Testis (tissue), 2 donors: Measurements from ENCODE around the gene GREB1.

Experiments used
- POLR2A ChIP-seq: fragments of 450-650 bp; IDR thresholded peaks from one replicate; pipeline ENCODE4 v1.6.1; 2017; ENCODE audit warnings: antibody characterized with exemption, mild to moderate bottlenecking, moderate library complexity
- TF ChIP-seq, protein P1 (sequence below), 3 experiments: fragments of 450-650 bp in 2 of 3; fragments of 200-600 bp in 1 of 3; sonication (generic) in 1 of 3; IDR thresholded peaks; one replicate each; pipeline ENCODE4 v1.5.1; 2016 to 2019; ENCODE audit warnings: antibody characterized with exemption in 3 of 3, mild to moderate bottlenecking in 2 of 3, moderate library complexity in 1 of 3

DNA sequence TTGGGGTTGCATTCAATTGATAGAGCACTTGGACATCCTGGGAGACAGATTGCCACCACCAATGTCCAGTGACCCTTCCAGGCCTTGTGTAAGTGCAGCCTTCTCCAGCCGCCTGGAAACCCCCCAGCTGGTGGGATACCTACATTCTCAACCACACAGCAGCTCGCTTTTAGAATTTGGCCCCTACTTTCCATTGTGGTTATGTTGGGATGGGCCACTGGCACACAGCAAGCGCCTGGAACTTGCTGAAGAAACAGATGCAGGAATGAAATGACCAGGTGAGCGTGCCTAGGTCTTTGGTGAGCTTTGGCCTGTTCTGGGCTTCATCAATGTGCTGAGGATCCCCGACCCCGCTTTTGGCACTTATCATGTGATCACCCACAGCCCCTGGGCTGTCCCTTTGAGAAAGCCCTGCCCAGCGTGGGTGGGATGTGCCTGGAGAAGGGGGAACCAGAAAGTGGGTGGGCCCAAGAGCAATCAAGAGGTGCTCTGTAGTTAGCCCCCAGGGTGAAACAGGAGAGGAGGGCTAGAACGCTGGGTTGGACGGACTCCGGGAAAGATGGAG, 152.1 kb downstream of the GREB1 start:
- no peak for TF ChIP-seq POLR2A
- TF ChIP-seq, protein P1, sequence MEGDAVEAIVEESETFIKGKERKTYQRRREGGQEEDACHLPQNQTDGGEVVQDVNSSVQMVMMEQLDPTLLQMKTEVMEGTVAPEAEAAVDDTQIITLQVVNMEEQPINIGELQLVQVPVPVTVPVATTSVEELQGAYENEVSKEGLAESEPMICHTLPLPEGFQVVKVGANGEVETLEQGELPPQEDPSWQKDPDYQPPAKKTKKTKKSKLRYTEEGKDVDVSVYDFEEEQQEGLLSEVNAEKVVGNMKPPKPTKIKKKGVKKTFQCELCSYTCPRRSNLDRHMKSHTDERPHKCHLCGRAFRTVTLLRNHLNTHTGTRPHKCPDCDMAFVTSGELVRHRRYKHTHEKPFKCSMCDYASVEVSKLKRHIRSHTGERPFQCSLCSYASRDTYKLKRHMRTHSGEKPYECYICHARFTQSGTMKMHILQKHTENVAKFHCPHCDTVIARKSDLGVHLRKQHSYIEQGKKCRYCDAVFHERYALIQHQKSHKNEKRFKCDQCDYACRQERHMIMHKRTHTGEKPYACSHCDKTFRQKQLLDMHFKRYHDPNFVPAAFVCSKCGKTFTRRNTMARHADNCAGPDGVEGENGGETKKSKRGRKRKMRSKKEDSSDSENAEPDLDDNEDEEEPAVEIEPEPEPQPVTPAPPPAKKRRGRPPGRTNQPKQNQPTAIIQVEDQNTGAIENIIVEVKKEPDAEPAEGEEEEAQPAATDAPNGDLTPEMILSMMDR (IDR thresholded peaks at IDR 0.05), result no peak
